GM19395 (cell line): ENCODE results near the gene SBK3.
A peak's percentile ranks its signal among the peaks of the same experiment; 100 is the strongest.
"Not testable (repeated sequence)": the region's sequence is repeated elsewhere in the genome, so short reads cannot be mapped to it uniquely, and the experiment has no call there.

Experiments used
- ATAC-seq: cut with Tn5 transposase; IDR thresholded peaks from one replicate; pipeline ENCODE4 v1.9.1; 2021; ENCODE audit warnings: mild to moderate bottlenecking, moderate library complexity; ENCODE audit not compliant: unreplicated experiment

SBK3 gene

GRCh38 chr19:55545443-55545842 is at the start of gene SBK3:
Gene SBK3 (minus strand): TSS chr19:55545543. CDS start chr19:55545543, 0 bp downstream.
- ATAC-seq, result no peak

GRCh38 chr19:55593096-55593772 is 47.9 kb upstream of the SBK3 start:
- no peak for ATAC-seq

GRCh38 chr19:55592391-55593090 is 47.2 kb upstream of the SBK3 start:
- no peak for ATAC-seq

- no peak for ATAC-seq
Measured at GRCh38 chr19:55591555-55591954, 46.2 kb upstream of the SBK3 start.

- ATAC-seq, result no peak
Measured at GRCh38 chr19:55590617-55591016, 45.3 kb upstream of the SBK3 start.

GRCh38 chr19:55590109-55590508 is 44.8 kb upstream of the SBK3 start:
- ATAC-seq, result no peak

- no peak for ATAC-seq
Measured at GRCh38 chr19:55588738-55589137, 43.4 kb upstream of the SBK3 start.

- ATAC-seq, result peak; percentile 88
Measured at GRCh38 chr19:55586976-55587668, 41.8 kb upstream of the SBK3 start.

GRCh38 chr19:55585658-55586339 is 40.5 kb upstream of the SBK3 start:
- ATAC-seq, result no peak

- ATAC-seq, result no peak
Measured at GRCh38 chr19:55584871-55585270, 39.5 kb upstream of the SBK3 start.

- ATAC-seq, result not testable (repeated sequence)
Measured at GRCh38 chr19:55583897-55584296, 38.6 kb upstream of the SBK3 start.

- ATAC-seq, result not testable (repeated sequence)
Measured at GRCh38 chr19:55582284-55582683, 36.9 kb upstream of the SBK3 start.

GRCh38 chr19:55581823-55582223 is 36.5 kb upstream of the SBK3 start:
- ATAC-seq, result no peak

- no peak for ATAC-seq
Measured at GRCh38 chr19:55581145-55581822, 35.9 kb upstream of the SBK3 start.

GRCh38 chr19:55580628-55581144 is 35.3 kb upstream of the SBK3 start, which contains the start of gene ZNF579:
Gene ZNF579 (minus strand): TSS chr19:55580848. CDS start chr19:55579639, 1,209 bp downstream.
- no peak for ATAC-seq

GRCh38 chr19:55579766-55580621 is 34.7 kb upstream of the SBK3 start:
- ATAC-seq, result no peak

- no peak for ATAC-seq
Measured at GRCh38 chr19:55578761-55579747, 33.7 kb upstream of the SBK3 start.

- no peak for ATAC-seq
Measured at GRCh38 chr19:55578031-55578760, 32.9 kb upstream of the SBK3 start.
